Left kidney (tissue), 2 donors: ENCODE data around the gene CEP112. TPM values are rescaled to one million over a fixed set of nuclear protein-coding genes. Genes with fewer than 3 reads are reported as not detected.
"Not testable (repeated sequence)": the region's sequence is repeated elsewhere in the genome, so short reads cannot be mapped to it uniquely, and the experiment has no call there.

Experiments used
- DNase-seq: peaks from one replicate; pipeline ENCODE4 v3.0.0-alpha.2; 2013
- polyA plus RNA-seq: library from polyadenylated mRNA; unstranded; fragments of 120-200 nt; gene quantifications from one replicate; pipeline ENCODE4 v1.2.1, GENCODE V29; 2013; ENCODE audit not compliant: insufficient read length

CEP112 gene
- polyA plus RNA-seq, 1 donor = 16.5 TPM

DNA sequence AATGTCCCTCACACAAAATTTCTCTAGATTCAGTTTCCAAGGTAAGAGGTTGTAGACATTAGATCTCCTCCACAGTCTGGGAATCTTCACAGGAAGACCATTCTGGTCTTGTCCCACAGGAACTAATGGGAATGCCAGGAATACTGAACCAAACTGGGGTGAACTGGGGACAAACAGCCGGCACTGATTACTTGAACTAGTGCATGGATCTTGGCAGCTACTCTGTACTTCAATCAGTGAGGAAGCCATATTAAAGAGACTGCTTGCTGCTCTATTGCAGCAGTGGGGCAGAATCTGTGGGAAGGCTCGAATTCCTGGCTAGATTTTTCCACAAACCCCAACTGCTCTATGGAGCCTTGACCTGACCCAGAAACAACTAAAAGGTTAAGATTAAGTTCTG lies 361.6 kb downstream of the CEP112 start:
- no peak for DNase-seq

DNA sequence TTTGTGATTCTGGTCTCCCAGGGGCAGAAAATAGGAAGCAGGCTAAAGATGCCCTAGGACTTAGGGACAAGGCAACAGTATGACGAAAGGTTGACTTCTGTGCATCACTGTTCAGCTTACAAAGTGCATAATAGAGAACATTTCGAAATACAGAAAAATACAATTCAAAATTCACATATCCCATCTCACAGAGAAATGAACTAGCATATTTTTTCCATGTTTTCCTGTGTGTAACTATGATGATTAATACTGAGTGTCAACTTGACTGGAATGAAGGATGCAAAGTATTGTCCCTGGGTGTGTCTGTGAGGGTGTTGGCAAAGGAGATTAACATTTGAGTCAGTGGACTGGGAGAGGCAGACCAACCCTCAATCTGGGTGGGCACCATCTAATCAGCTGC lies 365.4 kb downstream of the CEP112 start:
- DNase-seq = not testable (repeated sequence)

DNA sequence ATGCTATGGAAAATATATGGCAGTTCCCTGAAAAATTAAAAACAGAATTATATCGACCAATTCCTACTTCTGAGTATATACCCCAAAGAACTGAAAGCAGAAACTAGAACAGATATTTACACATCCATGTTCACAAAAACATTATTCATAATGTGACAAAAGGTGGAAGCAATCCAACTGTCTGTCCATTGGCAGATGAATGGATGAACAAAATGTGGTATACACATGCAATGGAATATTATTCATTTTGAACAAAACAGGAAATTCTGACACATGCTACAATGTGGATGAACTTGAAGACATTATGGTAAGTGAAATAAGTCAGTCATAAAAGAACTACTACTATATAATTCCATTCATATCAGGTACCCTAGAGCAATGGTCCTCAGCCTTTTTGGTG lies 367.0 kb downstream of the CEP112 start:
- DNase-seq = no peak

DNA sequence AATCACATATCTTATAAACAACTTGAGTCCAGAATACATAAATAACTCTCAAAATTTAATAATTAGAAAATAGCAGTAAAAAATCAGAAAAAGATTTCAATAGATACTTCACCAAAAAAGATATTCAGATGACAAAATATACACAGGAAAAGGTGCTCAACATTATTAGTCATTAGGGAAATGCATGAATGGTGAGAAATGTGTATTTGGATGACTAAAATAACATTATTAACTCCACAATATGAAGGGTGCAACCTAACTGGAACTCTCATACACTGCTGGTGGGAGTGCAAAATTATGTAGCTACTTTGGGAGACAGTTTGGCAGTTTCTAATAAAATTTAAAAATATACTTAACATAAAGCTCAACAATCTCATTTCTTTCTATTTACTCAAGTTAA lies 368.2 kb downstream of the CEP112 start:
- DNase-seq = no peak

DNA sequence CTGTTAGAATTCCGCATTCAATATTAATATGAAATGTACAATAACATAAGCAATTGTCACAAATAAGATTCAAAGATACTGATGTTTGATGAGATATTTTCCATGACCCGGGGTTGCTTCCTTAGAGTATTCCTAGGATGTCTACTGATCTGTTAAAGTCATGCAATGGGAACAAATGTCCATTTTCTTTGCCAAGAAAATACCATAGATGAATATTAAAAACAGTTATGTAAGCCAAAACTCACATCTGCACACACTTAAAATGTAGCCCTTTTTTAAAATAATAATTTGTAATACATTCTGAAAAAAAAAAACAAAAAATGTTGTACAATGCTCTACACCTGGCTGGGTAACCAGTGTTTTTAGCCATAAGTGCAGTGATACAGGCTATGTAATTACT lies 371.1 kb downstream of the CEP112 start:
- DNase-seq = no peak

DNA sequence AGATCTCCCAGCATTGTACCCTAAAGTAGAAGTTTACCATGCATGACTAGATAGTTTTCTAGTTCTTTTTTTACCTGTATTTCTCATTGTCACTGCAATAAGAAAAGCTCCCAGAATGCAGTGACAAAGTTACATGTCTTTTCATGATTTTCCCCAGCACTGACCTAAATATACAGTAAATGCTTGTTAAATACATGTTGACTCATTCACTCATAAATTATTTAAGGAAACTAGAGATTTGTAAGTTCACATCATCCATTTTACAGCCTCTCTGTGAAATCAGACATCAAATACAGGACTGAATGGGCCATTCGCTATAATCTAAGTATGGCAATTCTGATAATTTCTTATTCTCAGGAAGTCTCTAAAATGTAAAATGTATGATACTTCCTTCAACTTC lies 371.6 kb downstream of the CEP112 start:
- no peak for DNase-seq

DNA sequence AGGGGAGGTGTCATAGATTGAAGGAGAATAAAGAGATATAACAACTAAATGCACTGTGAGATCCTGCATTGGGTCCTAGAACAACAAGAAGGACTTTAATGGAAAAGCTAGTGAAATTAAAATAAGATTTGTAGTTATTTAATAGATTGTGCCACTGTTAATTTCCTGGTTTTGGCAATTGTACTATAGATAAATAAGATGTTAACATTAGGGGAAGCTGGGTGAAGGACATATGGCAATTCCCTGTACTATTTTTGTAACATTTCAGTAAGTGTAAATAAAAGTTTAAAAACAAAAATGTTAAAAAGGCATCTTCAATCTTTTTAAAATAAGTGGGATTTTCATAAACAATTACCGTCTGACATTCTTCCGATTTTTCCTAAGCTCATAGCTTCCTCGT lies 372.1 kb downstream of the CEP112 start:
- no peak for DNase-seq

DNA sequence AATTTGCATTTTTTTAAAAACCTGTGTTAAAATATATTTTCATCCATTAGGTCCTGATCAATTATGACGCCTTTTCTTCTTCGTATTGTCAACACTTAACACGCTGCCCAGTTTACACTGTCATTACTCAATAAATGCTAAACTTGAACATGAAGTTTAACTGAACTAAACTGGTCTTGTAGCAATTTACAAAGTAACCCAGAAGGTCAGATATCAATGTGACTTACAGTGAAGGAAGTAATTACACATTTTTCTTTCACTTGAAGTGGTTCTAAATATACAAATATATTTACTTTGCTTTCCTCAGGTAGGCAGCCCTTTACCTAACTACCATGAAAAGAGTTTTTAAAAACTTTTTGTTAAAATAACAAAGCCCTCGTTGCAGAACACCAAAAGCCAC lies 374.0 kb downstream of the CEP112 start:
- DNase-seq = no peak

DNA sequence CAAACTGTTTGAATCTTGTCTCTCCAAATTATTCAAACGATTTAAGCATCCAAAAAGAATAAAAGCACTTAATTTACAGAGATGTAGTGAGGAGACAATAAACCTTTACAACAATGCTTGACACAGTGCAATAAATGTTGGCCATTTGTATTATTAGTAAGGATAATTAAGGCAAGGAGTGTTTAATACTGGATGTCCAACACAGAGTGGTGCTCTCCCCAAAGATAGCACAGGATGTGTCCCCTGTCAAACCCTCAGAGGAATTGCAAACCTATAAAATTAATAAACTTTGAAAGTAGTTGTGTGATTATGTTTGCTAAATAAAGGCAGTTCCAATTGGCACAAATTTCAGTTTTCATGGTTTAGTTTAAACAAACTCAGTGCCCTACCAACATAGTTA lies 377.5 kb downstream of the CEP112 start:
- no peak for DNase-seq

DNA sequence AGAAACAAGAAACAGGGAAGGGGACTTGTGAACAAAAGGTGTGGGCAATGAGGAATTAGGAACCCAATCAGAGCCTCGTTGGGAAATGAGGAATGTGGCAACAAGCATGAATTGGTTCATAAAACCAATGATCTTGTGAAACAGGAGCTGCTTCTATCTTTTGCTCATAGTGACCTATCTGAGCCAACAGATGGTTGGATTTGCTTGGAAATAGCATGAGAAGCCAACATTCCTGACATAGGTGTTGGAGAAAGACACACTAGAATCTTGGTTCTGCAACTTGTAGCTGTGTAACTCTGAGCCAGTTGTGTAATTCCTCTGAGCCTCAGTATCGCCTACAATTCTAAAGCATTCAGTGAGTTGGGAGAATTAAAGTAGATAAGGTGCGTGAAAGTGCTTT lies 378.6 kb downstream of the CEP112 start:
- no peak for DNase-seq

DNA sequence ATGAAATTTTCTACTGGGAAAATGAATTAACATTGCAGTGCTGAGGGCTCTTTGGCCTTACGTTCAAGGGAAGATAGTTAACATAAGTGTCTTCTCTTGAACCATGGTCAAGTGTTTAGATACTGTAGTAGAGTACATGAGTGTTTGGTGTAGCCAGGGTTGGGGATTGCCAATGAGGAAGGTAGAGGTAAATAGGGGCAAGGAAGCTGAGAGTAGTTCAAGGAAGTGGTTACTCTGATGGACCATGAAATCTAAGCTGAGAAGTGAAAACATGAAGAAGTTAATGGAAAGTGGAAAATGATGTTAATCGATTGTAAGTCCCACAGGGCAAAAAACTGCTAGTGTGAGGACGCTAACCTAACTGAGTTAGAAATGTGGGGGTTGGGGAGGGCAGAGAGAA lies 380.9 kb downstream of the CEP112 start:
- DNase-seq = no peak

DNA sequence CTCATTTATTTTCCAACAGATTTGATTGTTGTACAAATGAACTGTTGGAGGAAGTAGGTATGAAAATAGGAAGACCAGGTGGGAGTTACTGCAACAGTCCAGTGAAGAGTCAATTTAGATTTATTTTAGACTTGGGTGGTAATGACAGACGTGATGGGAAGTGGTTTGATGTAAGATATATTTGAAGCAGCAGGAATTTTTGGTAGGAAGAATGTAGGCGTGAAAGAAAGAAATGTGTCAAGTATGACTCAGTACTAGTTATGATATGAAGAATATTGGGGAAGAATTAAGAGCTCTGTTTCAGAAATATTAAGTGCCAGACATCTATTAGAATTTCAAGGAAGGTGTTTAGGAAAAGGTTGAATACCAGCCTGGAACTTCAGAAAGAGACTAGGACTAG lies 382.6 kb downstream of the CEP112 start:
- no peak for DNase-seq

DNA sequence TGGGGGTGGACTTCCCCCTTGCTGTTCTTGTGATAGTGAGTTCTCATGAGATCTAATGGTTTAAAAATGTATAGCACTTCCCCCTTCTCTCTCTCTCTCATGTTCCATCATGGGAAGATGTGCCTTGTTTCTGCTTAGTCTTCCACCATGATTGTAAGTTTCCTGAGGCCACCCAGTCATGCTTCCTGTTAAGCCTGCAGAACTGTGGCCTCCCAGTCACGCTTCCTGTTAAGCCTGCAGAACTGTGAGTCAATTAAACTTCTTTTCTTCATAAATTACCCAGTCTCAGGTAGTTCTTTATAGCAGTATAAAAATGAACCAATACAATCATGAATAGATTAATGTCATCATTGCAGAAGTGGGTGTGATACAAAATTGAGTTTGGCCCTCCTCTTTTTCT lies 383.4 kb downstream of the CEP112 start:
- not testable (repeated sequence) for DNase-seq

DNA sequence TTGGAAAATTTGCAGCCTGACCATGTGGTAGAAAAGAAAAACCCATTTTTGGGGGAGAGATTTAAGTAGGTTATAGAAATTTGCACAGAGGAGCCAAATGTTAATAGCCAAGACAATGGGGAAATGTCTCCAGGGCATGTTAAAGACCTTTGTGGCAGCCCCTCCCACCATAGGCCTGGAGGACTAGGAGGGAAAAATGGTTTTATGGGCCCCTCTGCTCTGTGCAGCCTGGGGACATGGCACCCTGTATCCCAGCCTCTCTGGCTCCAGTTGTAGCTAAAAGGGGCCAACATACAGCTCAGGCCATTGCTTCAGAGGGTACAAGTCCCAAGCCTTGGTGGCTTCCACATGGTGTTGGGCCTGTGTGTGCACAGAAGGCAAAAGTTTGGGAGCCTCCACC lies 384.6 kb downstream of the CEP112 start:
- DNase-seq = no peak

DNA sequence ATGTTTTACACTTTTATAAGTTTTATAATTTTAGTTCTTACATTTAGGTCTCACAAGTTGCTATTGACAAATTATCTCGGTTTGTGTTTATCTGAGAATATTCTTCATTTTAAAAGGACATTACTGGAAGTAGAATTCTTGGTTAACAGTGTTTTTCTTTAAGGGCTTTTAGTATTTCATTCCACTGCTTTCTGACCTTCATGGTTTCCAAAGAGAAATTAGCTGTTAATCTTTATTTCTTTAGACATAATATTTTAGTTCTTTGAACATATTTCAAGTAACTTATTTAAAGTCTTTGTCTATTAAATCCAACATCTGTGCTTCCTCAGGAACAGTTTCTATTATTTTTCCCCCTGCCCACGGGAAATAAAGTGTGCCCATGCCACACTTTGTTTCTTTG lies 390.4 kb downstream of the CEP112 start:
- no peak for DNase-seq

DNA sequence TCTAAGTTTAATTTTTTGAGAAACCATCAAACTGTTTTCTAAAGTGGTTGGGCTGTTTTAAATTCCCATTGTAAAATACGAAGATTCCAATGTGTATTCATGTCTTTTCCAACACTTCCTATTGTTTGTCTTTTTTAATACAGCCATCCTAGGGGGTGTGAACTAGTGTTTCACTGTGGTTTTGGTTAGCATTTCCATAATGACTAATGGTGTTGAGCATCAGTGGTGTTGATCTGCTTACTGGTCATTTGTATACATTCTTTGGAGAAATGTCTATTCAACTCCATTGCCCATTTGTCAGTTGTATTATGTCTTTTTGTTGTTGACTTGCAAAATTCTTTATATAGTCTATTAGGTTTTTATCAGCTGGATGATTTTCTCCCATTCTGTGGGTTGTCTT lies 391.3 kb downstream of the CEP112 start:
- DNase-seq = no peak

DNA sequence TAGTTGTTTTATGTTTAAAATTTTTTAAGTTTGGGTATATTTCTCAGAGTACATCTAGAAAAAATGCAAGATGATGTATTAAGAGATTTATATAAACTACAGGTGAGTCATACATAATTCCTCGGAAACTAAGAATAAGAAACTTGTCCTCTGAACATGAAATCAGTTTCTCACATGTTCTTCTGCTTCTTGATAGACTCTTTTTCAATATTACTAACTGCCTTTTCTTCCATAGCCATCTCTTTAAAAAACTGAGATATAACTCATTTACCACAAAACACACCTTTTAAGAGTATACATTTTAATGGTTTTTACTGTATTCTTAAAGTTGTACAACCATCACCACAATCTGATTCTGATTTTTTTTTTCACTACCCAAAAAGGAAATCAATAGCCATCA lies 392.1 kb downstream of the CEP112 start:
- DNase-seq = no peak

DNA sequence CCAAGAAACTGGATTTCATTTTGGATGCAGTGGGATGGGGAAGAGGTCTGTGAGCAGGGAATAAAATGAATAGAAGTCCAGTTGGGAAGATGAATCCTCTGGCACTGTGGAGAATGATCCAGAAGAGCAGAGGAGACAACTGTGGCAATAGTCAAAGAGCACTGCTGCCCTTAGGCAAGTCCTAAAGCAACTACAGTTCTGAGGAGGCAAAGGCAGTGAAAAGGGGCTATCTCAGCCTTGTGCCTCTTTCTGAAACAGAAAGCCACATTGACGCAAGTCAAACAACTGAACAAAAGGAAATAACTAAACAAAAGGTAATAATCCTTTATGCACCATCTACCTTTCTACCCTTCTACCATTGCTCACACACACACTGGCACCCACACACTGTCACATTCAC lies 392.5 kb downstream of the CEP112 start:
- DNase-seq = no peak

DNA sequence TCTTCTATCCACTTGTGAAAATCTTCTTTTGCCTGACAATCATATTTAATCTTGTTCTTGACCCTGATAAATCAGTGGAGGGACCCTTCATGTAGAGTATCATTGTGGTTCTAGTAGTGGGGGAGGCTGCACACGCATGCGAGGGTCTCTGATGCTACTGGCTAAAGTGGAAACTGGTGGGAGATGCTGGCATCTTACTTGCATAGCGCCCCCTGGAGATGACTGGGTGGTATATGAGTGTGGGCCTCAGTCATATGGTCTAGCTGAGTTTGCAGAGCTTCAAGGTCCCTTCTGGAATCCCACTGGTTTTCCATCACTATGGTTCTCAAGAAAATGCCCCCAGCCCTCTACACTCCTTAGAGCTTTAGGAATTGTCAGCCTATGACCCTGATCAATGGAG lies 394.1 kb downstream of the CEP112 start:
- DNase-seq = no peak

DNA sequence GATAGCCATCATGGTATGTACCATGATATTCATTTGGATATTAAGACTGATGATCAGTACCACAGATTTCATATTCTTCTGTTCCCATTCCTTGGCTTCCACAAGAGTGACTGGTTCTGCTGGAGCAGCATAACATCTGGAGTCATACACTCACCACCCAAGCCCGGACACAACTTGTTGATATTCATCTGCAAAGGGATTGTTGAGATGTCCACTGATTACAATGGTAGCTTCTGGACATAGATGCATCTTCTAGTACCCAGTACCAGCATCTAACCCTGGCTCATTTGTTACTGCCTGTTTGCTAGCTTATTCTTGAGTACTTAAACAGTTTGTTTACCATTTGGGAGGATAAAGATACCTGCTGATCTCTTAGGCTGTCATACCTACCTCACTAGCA lies 394.8 kb downstream of the CEP112 start:
- DNase-seq = no peak

DNA sequence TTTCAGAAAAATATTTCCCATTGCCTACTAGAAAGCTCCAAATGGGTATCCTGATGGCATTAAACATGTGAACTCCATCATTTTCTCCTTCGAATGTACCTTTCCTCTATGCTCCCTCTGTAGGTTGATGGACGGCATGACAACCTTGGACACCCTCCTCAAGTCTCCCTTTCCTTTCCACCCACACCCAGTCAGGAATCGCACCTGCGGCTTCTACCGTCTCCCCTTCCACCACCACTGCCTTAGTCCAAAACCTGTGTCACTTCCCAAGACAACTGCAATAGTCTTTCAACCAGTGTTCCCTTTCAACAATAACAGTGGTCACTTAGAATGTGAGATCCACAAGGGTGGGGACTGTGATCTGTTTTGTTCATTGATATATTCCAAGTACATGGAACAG lies 397.4 kb downstream of the CEP112 start:
- no peak for DNase-seq

DNA sequence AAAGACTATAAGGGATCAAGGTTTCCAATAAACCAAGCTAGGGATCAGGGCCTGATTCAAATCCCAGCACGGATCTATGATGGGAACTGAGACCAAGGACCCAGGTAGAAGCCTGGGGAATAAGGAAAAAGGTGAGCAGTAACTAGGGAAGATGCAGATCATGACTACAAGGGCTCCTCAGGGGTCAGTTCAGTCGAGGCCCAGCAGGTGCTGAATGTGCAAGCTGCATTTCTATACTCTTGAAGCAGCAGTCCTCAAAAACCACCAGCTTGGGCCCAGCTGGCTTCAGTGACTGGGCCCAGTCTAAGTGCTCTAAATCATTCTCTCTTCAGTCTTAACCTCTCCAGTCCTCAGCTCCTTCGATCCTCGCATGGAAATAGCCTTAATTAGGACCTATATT lies 401.7 kb downstream of the CEP112 start:
- no peak for DNase-seq

DNA sequence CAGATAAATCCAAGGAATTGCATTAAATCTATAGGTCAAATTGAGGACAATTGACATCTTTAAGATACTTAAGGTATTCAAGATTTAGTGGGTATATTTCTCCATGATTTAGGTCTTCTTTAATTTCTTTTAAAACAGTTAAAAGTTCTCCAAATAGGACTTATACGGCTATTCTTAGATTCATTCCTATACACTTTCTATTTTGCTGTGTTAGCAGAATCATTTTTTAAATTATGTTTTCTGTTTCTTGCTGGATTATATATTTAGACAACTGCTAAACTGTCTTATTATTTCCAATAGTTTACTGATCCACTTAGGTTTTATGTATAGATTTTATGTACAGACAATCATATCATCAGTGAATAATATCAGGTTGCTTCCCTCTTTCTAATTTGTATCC lies 404.4 kb downstream of the CEP112 start:
- no peak for DNase-seq

DNA sequence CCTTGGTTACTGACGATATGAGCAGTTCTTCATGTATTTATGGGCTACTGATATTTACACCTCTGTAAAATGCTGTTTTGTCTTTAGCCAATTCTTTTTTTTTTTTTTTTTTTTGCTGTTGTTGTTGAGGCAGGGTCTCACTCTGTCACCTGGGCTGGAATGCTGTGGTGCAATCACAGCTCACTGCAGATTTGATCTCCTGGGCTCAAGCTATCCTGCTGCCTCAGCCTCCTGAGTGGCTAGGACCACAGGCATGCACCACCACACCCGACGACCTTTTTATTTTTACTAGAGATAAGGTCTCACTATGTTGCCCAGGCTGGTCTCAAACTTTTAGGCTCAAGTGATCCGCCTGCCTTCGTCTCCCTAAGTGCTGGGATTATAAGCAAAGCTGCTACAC lies 405.5 kb downstream of the CEP112 start:
- no peak for DNase-seq

DNA sequence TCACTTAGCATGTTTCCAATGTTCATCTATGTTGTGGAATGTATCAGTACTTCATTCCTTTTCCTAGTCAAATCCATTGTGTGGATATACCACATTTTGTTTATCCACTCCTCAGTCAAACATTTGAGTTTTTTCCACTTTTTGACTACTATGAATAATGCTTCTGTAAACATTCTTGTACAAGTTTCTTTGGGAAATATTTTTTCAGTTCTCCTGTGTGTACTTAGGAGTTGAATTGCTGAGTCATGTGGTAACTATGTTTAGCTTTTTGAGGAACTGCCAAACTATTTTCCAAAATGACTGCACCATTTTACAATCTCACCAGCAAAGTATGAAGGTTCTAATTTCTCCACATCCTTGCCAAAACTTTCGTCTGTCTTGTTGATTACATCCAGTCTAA lies 406.8 kb downstream of the CEP112 start:
- DNase-seq = no peak
